Stimulated activated CD4-positive, alpha-beta T cell treated with anti-CD3 and anti-CD28 coated beads, Interleukin-12 subunit alpha, Interleukin-12 subunit beta, amount 100 ng/mL, for 4 hours (primary cell): ENCODE results near the gene KAZN.

Experiments
- DNase-seq: peaks from one replicate; pipeline ENCODE4 v3.0.0-alpha.2; 2020

The KAZN gene

GRCh38 chr1:15080328-15081007 is 482.0 kb downstream of the KAZN start:
- DNase-seq: no peak

- no peak for DNase-seq
Measured at GRCh38 chr1:15081102-15081501, 482.6 kb downstream of the KAZN start.

- DNase-seq: no peak
Measured at GRCh38 chr1:15083578-15083977, 485.1 kb downstream of the KAZN start.

- DNase-seq: no peak
Measured at GRCh38 chr1:15088281-15088971, 489.9 kb downstream of the KAZN start.

GRCh38 chr1:15089258-15089992 is 490.9 kb downstream of the KAZN start:
- no peak for DNase-seq

GRCh38 chr1:15090373-15090772 is 491.9 kb downstream of the KAZN start:
- DNase-seq: no peak

- DNase-seq: no peak
Measured at GRCh38 chr1:15094056-15094455, 495.6 kb downstream of the KAZN start.

GRCh38 chr1:15094719-15095495 is 496.4 kb downstream of the KAZN start:
- no peak for DNase-seq

- no peak for DNase-seq
Measured at GRCh38 chr1:15095496-15095875, 497.0 kb downstream of the KAZN start.

- DNase-seq: no peak
Measured at GRCh38 chr1:15096293-15096692, 497.8 kb downstream of the KAZN start.

- no peak for DNase-seq
Measured at GRCh38 chr1:15098176-15099125, 500.0 kb downstream of the KAZN start.

- no peak for DNase-seq
Measured at GRCh38 chr1:15099441-15100120, 501.1 kb downstream of the KAZN start.

GRCh38 chr1:15100121-15100879 is 501.8 kb downstream of the KAZN start:
- peak; percentile 40 for DNase-seq

GRCh38 chr1:15100880-15101760 is 502.6 kb downstream of the KAZN start:
- DNase-seq: no peak

- DNase-seq: no peak
Measured at GRCh38 chr1:15101801-15102200, 503.3 kb downstream of the KAZN start.

- no peak for DNase-seq
Measured at GRCh38 chr1:15102646-15103045, 504.2 kb downstream of the KAZN start.

- no peak for DNase-seq
Measured at GRCh38 chr1:15103211-15103610, 504.7 kb downstream of the KAZN start.

- DNase-seq: no peak
Measured at GRCh38 chr1:15103906-15104305, 505.4 kb downstream of the KAZN start.

- DNase-seq: no peak
Measured at GRCh38 chr1:15104768-15105167, 506.3 kb downstream of the KAZN start.

GRCh38 chr1:15106608-15107007 is 508.1 kb downstream of the KAZN start:
- no peak for DNase-seq
